Measurements from ENCODE around the gene PCSK7. TPM values are rescaled to one million over a fixed set of nuclear protein-coding genes. Genes with fewer than 3 reads are reported as not detected.
A peak's percentile ranks its signal among the peaks of the same experiment; 100 is the strongest.

PCSK7 gene
- total RNA-seq, 2 experiments from 2014 or later: 229 to 247 TPM

GRCh38 chr11:117198613-117199012, 33.3 kb downstream of the PCSK7 start:
- no peaks in the 10 kb centered on the region for H3K9me3 Mint-ChIP-seq
- Histone ChIP-seq H3K4me1 (ENCODE audit: insufficient read depth, low read length) (no peaks in the 10 kb centered on the region), H3K27me3 (ENCODE audit: control insufficient read depth in 1 of 2, insufficient read depth in 2 of 2, low read length in 2 of 2) (no peaks in the 10 kb centered on the region), H3K27ac (ENCODE audit: low read depth in 1 of 2, low read length in 2 of 2) (no peak overlapping the region), H3K36me3 (ENCODE audit: insufficient read depth, low read length) (peaks cover 18% of the 10 kb centered on the region), H3K9me3 (ENCODE audit: control insufficient read depth in 1 of 2, insufficient read depth in 1 of 2, low read length in 2 of 2) (no peaks in the 10 kb centered on the region), H3K4me3 (ENCODE audit: low read length) (no peak overlapping the region)
- H3K27me3 Mint-ChIP-seq: no peaks in the 10 kb centered on the region
- CTCF ChIA-PET: no interaction called here
- POLR2A ChIA-PET: interaction anchor here (1.5 kb wide), 1 partner anchor 10 kb away, joined by 4 read pairs; no protein-coding TSS in a partner anchor
- peaks cover 28% of the 10 kb centered on the region for H3K36me3 Mint-ChIP-seq (ENCODE audit: low read depth)
- peaks cover 10% of the 10 kb centered on the region for H3K4me1 Mint-ChIP-seq (ENCODE audit: low read depth)
- no peak for DNase-seq
- intact Hi-C loops (cut with DNase I, micrococcal nuclease): no loop called here
- no peak overlapping the region for H3K4me3 Mint-ChIP-seq
- H3K27ac Mint-ChIP-seq: no peak overlapping the region
- no peak for TF ChIP-seq CTCF (IDR thresholded peaks at IDR 0.05)
- ATAC-seq (ENCODE audit: poor library complexity): no peak

GRCh38 chr11:117197516-117198456, 34.1 kb downstream of the PCSK7 start:
- DNase-seq: no peak
- Histone ChIP-seq H3K36me3 (ENCODE audit: insufficient read depth, low read length) (peaks cover 10% of the 10 kb centered on the region), H3K4me3 (ENCODE audit: low read length) (no peak overlapping the region), H3K9me3 (ENCODE audit: control insufficient read depth in 1 of 2, insufficient read depth in 1 of 2, low read length in 2 of 2) (no peaks in the 10 kb centered on the region), H3K4me1 (ENCODE audit: insufficient read depth, low read length) (no peaks in the 10 kb centered on the region), H3K27ac (ENCODE audit: low read depth in 1 of 2, low read length in 2 of 2) (no peak overlapping the region), H3K27me3 (ENCODE audit: control insufficient read depth in 1 of 2, insufficient read depth in 2 of 2, low read length in 2 of 2) (no peaks in the 10 kb centered on the region)
- Mint-ChIP-seq H3K27me3 (no peaks in the 10 kb centered on the region), H3K4me1 (ENCODE audit: low read depth) (peaks cover 10% of the 10 kb centered on the region), H3K36me3 (ENCODE audit: low read depth) (peaks cover 24% of the 10 kb centered on the region), H3K9me3 (no peaks in the 10 kb centered on the region), H3K27ac (peak overlapping the region; percentile 26), H3K4me3 (no peak overlapping the region)
- ATAC-seq (ENCODE audit: poor library complexity): no peak
- TF ChIP-seq CTCF (IDR thresholded peaks at IDR 0.05): no peak
- intact Hi-C loops (cut with DNase I, micrococcal nuclease): no loop called here
- ChIA-PET CTCF (no interaction called here), POLR2A (interaction anchor here (4.8 kb wide), 1 partner anchor 19 kb away, joined by 18 read pairs; the partner anchor contains the start of gene SIDT2)

GRCh38 chr11:117197006-117197405, 34.9 kb downstream of the PCSK7 start:
- POLR2A ChIA-PET: interaction anchor here (4.8 kb wide), 1 partner anchor 18 kb away, joined by 18 read pairs; the partner anchor contains the start of gene SIDT2
- no peak for ATAC-seq (ENCODE audit: poor library complexity)

More at GRCh38 chr11:117197006-117197405, 34.9 kb downstream of the PCSK7 start:
- no peak for DNase-seq
- no peaks in the 10 kb centered on the region for H3K27me3 Mint-ChIP-seq
- H3K27me3 ChIP-seq (ENCODE audit: control insufficient read depth in 1 of 2, insufficient read depth in 2 of 2, low read length in 2 of 2): no peaks in the 10 kb centered on the region
- H3K27ac ChIP-seq (ENCODE audit: low read depth in 1 of 2, low read length in 2 of 2): no peak overlapping the region
- peaks cover 25% of the 10 kb centered on the region for H3K36me3 Mint-ChIP-seq (ENCODE audit: low read depth)
- no peak overlapping the region for H3K4me3 Mint-ChIP-seq
- no peaks in the 10 kb centered on the region for H3K9me3 ChIP-seq (ENCODE audit: control insufficient read depth in 1 of 2, insufficient read depth in 1 of 2, low read length in 2 of 2)
- peaks cover 10% of the 10 kb centered on the region for H3K36me3 ChIP-seq (ENCODE audit: insufficient read depth, low read length)
- H3K4me3 ChIP-seq (ENCODE audit: low read length): no peak overlapping the region
- peaks cover 10% of the 10 kb centered on the region for H3K4me1 Mint-ChIP-seq (ENCODE audit: low read depth)
- no peaks in the 10 kb centered on the region for H3K4me1 ChIP-seq (ENCODE audit: insufficient read depth, low read length)
- no peaks in the 10 kb centered on the region for H3K9me3 Mint-ChIP-seq
- TF ChIP-seq CTCF (IDR thresholded peaks at IDR 0.05): no peak
- H3K27ac Mint-ChIP-seq: peak overlapping the region; percentile 26
- intact Hi-C loops (cut with DNase I, micrococcal nuclease): no loop called here
- CTCF ChIA-PET: no interaction called here
